ENCODE results near the gene STRBP. TPM values are rescaled to one million over a fixed set of nuclear protein-coding genes. Genes with fewer than 3 reads are reported as not detected.

Gene STRBP
- total and polyA plus RNA-seq, 5 donors from 2014 or later, result 14.9 to 18.2 (median 15.4) TPM

DNA sequence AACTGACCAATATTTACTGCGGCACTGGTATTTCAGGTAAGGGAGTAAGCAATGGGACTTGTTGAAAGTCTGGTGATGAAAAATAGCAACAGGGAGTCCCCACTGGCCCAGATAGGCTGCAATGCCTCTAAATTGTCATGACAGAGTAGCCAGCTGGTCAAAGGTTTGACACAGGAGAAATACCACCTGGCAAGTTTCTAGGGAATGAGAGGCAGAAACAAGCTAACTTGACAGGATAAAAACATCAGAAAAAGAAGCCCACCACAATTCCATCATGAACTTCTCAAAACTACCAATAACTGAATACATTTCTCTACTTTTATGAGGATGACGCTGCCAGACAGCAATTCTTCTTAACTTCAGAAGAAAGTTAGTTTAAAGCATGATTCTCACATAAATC is 99.8 kb downstream of the STRBP start:
- Mint-ChIP-seq H3K4me3 (no peak overlapping the region), H3K27me3 (no peaks in the 10 kb centered on the region), H3K36me3 (peaks cover 25% of the 10 kb centered on the region), H3K9me3 (no peaks in the 10 kb centered on the region), H3K27ac (no peak overlapping the region), H3K4me1 (no peaks in the 10 kb centered on the region)
- H3K36me3 ChIP-seq (ENCODE audit: control insufficient read depth, insufficient read depth, low read length), result peaks cover 4% of the 10 kb centered on the region
- ATAC-seq (ENCODE audit: low read depth in 2 of 2) (no peak), DNase-seq (no peak)
- H3K9me3 ChIP-seq (ENCODE audit: control insufficient read depth in 2 of 2, low read length in 2 of 2), result no peaks in the 10 kb centered on the region
- H3K27ac ChIP-seq (ENCODE audit: insufficient read depth, low read length, poor library complexity, severe bottlenecking), result no peak overlapping the region
- no peaks in the 10 kb centered on the region for H3K27me3 ChIP-seq (ENCODE audit: control insufficient read depth, insufficient read depth, low read length)
- H3K4me3 ChIP-seq (ENCODE audit: low read depth, low read length), result no peak overlapping the region
- H3K4me1 ChIP-seq (ENCODE audit: control insufficient read depth, insufficient read depth, low read length, poor library complexity, severe bottlenecking), result no peaks in the 10 kb centered on the region

DNA sequence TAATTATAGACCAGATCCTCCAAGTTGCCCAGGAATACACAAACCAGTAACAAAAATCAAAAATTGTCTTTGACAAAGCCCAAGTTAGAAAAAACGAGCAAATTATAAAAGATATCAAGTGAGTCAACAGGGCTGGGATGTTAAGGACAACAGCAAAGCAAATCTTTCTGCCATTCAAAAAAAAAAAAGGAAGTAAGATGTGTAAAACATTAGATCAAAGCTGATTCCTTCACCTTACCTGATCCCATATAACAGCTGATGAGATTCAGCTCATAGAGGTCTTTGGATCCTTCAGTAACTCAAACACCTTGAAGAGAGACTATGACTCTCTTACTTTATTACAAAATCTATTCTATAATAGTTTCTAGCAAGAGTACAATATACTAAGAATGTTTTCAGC is 100.9 kb downstream of the STRBP start:
- H3K9me3 ChIP-seq (ENCODE audit: control insufficient read depth in 2 of 2, low read length in 2 of 2), result no peaks in the 10 kb centered on the region
- ATAC-seq (ENCODE audit: low read depth in 2 of 2) (no peak), DNase-seq (no peak)
- H3K27me3 ChIP-seq (ENCODE audit: control insufficient read depth, insufficient read depth, low read length), result no peaks in the 10 kb centered on the region
- Mint-ChIP-seq H3K4me1 (no peaks in the 10 kb centered on the region), H3K27me3 (no peaks in the 10 kb centered on the region), H3K9me3 (no peaks in the 10 kb centered on the region), H3K27ac (no peak overlapping the region), H3K4me3 (no peak overlapping the region), H3K36me3 (peaks cover 21% of the 10 kb centered on the region)
- H3K4me3 ChIP-seq (ENCODE audit: low read depth, low read length), result no peak overlapping the region
- H3K36me3 ChIP-seq (ENCODE audit: control insufficient read depth, insufficient read depth, low read length), result peaks cover 4% of the 10 kb centered on the region
- H3K4me1 ChIP-seq (ENCODE audit: control insufficient read depth, insufficient read depth, low read length, poor library complexity, severe bottlenecking), result no peaks in the 10 kb centered on the region
- no peak overlapping the region for H3K27ac ChIP-seq (ENCODE audit: insufficient read depth, low read length, poor library complexity, severe bottlenecking)

DNA sequence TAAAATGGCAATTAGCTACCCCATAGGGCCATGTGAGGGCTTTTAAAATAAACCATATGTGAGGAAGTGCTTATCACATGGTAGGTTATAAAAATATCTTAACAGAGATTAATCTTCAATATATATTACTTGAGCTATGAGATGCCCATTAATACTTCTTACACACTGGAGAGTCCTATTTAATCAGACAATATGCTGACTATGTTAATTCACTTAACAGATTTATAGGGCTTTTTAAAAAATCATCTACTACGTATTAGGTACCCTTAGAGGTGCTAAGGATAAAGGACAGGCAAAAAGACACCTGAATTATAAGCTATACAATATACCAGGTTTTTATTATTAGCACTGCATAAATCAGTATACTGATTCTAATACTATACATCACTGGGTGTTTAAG is 102.6 kb downstream of the STRBP start:
- Histone ChIP-seq H3K4me1 (ENCODE audit: control insufficient read depth, insufficient read depth, low read length, poor library complexity, severe bottlenecking) (no peaks in the 10 kb centered on the region), H3K27ac (ENCODE audit: insufficient read depth, low read length, poor library complexity, severe bottlenecking) (no peak overlapping the region), H3K36me3 (ENCODE audit: control insufficient read depth, insufficient read depth, low read length) (no peaks in the 10 kb centered on the region), H3K27me3 (ENCODE audit: control insufficient read depth, insufficient read depth, low read length) (no peaks in the 10 kb centered on the region), H3K4me3 (ENCODE audit: low read depth, low read length) (no peak overlapping the region), H3K9me3 (ENCODE audit: control insufficient read depth in 2 of 2, low read length in 2 of 2) (no peaks in the 10 kb centered on the region)
- Mint-ChIP-seq H3K36me3 (peaks cover 8% of the 10 kb centered on the region), H3K27ac (no peak overlapping the region), H3K27me3 (no peaks in the 10 kb centered on the region), H3K4me3 (no peak overlapping the region), H3K4me1 (no peaks in the 10 kb centered on the region), H3K9me3 (no peaks in the 10 kb centered on the region)
- ATAC-seq (ENCODE audit: low read depth in 2 of 2), result no peak
- no peak for DNase-seq

DNA sequence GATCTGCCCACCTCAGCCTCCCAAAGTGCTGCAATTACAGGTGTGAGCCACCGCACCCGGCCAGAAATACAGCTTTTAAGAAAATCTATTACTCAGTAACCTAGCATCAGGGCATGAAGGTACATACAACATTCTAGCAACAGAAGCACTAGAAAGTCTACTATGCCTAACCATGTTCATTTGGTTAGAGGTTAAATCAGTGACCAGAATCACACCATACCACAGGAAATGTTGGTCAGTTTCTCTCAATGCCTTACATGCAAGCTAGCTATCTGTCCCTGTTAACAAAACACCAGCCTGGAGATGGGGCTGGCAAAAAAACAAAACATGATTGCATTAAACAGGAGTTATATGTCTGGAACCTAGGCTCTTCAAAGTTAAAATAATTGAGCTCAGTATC is 104.1 kb downstream of the STRBP start:
- H3K27ac ChIP-seq (ENCODE audit: insufficient read depth, low read length, poor library complexity, severe bottlenecking), result no peak overlapping the region
- peaks cover 0 to 6% (median 0%) of the 10 kb centered on the region in 4 donors for H3K4me1 Mint-ChIP-seq
- no peak overlapping the region for H3K4me3 ChIP-seq (ENCODE audit: low read depth, low read length)

DNA sequence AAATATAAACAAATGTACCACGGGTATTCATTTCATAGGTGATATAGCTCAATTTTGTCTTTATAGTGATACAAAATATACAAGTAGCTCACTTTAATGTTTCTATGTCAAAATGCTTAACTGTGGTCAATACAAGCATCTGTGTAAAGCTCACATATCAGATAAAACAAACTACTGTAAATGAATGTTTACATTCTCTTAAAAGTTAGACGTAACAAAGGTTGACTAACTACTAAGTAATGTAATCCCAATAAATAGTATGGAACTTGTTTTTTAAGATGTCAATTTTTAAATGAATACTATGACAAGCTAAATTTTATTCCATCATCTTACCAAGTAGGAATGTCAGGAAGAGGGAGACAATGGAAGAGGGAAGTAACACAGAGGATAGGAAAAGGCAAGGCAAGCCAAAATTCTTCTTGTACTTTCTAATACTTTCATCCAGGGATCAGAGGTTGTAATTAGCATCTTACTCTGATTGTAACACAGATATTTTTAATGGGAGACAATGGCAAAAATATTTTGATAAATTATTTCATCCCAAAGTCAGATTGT is 105.5 kb downstream of the STRBP start:
- Mint-ChIP-seq H3K36me3 (peaks cover 15% of the 10 kb centered on the region), H3K27me3 (no peaks in the 10 kb centered on the region), H3K4me3 (no peak overlapping the region), H3K27ac (no peak overlapping the region), H3K4me1 (peaks cover 0 to 10% (median 0%) of the 10 kb centered on the region in 4 donors), H3K9me3 (no peaks in the 10 kb centered on the region)
- no peak for DNase-seq
- no peak for ATAC-seq (ENCODE audit: low read depth in 2 of 2)
- Histone ChIP-seq H3K4me1 (ENCODE audit: control insufficient read depth, insufficient read depth, low read length, poor library complexity, severe bottlenecking) (no peaks in the 10 kb centered on the region), H3K4me3 (ENCODE audit: low read depth, low read length) (no peak overlapping the region), H3K36me3 (ENCODE audit: control insufficient read depth, insufficient read depth, low read length) (peaks cover 5% of the 10 kb centered on the region), H3K27ac (ENCODE audit: insufficient read depth, low read length, poor library complexity, severe bottlenecking) (no peak overlapping the region), H3K27me3 (ENCODE audit: control insufficient read depth, insufficient read depth, low read length) (no peaks in the 10 kb centered on the region), H3K9me3 (ENCODE audit: control insufficient read depth in 2 of 2, low read length in 2 of 2) (no peaks in the 10 kb centered on the region)

More for the DNA sequence above, 104.1 kb downstream of the STRBP start:
- H3K27me3 ChIP-seq (ENCODE audit: control insufficient read depth, insufficient read depth, low read length), result no peaks in the 10 kb centered on the region
- no peaks in the 10 kb centered on the region for H3K9me3 ChIP-seq (ENCODE audit: control insufficient read depth in 2 of 2, low read length in 2 of 2)
- Mint-ChIP-seq H3K27me3 (no peaks in the 10 kb centered on the region), H3K27ac (no peak overlapping the region), H3K9me3 (no peaks in the 10 kb centered on the region), H3K36me3 (peaks cover 9% of the 10 kb centered on the region), H3K4me3 (no peak overlapping the region)
- DNase-seq (no peak), ATAC-seq (ENCODE audit: low read depth in 2 of 2) (no peak)
- H3K4me1 ChIP-seq (ENCODE audit: control insufficient read depth, insufficient read depth, low read length, poor library complexity, severe bottlenecking), result no peaks in the 10 kb centered on the region
- H3K36me3 ChIP-seq (ENCODE audit: control insufficient read depth, insufficient read depth, low read length), result peaks cover 4% of the 10 kb centered on the region

DNA sequence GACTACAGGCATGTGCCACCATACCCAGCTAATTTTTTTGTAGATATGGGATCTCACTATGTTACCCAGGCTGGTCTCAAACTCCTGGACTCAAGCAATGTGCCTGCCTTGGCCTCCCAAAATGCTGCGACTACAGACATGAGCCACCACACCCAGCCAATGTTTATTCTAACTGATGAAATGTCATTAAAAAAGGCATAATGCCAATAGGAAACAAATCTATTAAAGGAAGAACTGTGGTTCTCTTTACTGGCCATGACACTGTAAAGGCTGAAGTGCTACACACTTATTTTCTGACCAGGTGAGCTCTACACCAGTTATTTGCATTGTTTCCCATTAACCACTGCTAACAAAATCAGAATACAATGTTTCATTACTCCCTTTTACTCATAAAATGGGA is 106.0 kb downstream of the STRBP start:
- Histone ChIP-seq H3K36me3 (ENCODE audit: control insufficient read depth, insufficient read depth, low read length) (peaks cover 10% of the 10 kb centered on the region), H3K27me3 (ENCODE audit: control insufficient read depth, insufficient read depth, low read length) (no peaks in the 10 kb centered on the region), H3K4me1 (ENCODE audit: control insufficient read depth, insufficient read depth, low read length, poor library complexity, severe bottlenecking) (no peaks in the 10 kb centered on the region), H3K4me3 (ENCODE audit: low read depth, low read length) (no peak overlapping the region), H3K27ac (ENCODE audit: insufficient read depth, low read length, poor library complexity, severe bottlenecking) (no peak overlapping the region), H3K9me3 (ENCODE audit: control insufficient read depth in 2 of 2, low read length in 2 of 2) (no peaks in the 10 kb centered on the region)
- Mint-ChIP-seq H3K4me1 (peaks cover 0 to 10% (median 0%) of the 10 kb centered on the region in 4 donors), H3K4me3 (no peak overlapping the region), H3K27ac (no peak overlapping the region), H3K36me3 (peaks cover 19% of the 10 kb centered on the region), H3K9me3 (no peaks in the 10 kb centered on the region), H3K27me3 (no peaks in the 10 kb centered on the region)
- DNase-seq, result no peak
- ATAC-seq (ENCODE audit: low read depth in 2 of 2), result no peak

DNA sequence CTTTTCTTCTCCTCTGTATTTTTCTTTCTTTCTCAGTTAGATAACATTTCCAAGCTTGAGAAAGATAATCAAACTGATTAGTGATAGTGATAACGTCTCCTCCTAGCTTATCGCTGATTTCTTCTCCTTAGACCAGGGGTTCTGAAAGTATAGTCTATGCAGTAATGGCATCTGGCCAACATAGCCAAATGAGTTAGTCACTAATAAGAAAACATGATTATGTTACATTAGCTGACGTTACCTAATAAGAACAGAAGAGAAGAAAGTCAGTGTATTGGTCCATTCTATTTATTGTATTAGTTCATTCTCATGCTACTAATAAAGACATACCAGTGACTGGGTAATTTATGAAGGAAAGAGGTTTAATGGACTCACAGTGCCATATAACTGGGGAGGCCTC is 111.2 kb downstream of the STRBP start:
- Mint-ChIP-seq H3K9me3 (no peaks in the 10 kb centered on the region), H3K4me3 (no peak overlapping the region), H3K27ac (peak overlapping the region in 1 of 3 donors; percentile 2), H3K27me3 (no peaks in the 10 kb centered on the region), H3K36me3 (peaks cover 19% of the 10 kb centered on the region), H3K4me1 (peaks cover 0 to 10% (median 0%) of the 10 kb centered on the region in 4 donors)
- Histone ChIP-seq H3K36me3 (ENCODE audit: control insufficient read depth, insufficient read depth, low read length) (peaks cover 18% of the 10 kb centered on the region), H3K27ac (ENCODE audit: insufficient read depth, low read length, poor library complexity, severe bottlenecking) (no peak overlapping the region), H3K27me3 (ENCODE audit: control insufficient read depth, insufficient read depth, low read length) (no peaks in the 10 kb centered on the region), H3K4me1 (ENCODE audit: control insufficient read depth, insufficient read depth, low read length, poor library complexity, severe bottlenecking) (no peaks in the 10 kb centered on the region), H3K9me3 (ENCODE audit: control insufficient read depth in 2 of 2, low read length in 2 of 2) (no peaks in the 10 kb centered on the region), H3K4me3 (ENCODE audit: low read depth, low read length) (no peak overlapping the region)
- DNase-seq (no peak), ATAC-seq (ENCODE audit: low read depth in 2 of 2) (no peak)

GRCh38 chr9:123150708-123151503 is 117.5 kb downstream of the STRBP start:
- ATAC-seq (ENCODE audit: low read depth in 2 of 2) (no peak), DNase-seq (no peak)
- H3K4me1 Mint-ChIP-seq, result peaks cover 0 to 2% (median 0%) of the 10 kb centered on the region in 4 donors
- Histone ChIP-seq H3K4me1 (ENCODE audit: control insufficient read depth, insufficient read depth, low read length, poor library complexity, severe bottlenecking) (no peaks in the 10 kb centered on the region), H3K36me3 (ENCODE audit: control insufficient read depth, insufficient read depth, low read length) (peaks cover 11% of the 10 kb centered on the region), H3K27me3 (ENCODE audit: control insufficient read depth, insufficient read depth, low read length) (no peaks in the 10 kb centered on the region), H3K9me3 (ENCODE audit: control insufficient read depth in 2 of 2, low read length in 2 of 2) (no peaks in the 10 kb centered on the region), H3K27ac (ENCODE audit: insufficient read depth, low read length, poor library complexity, severe bottlenecking) (no peak overlapping the region), H3K4me3 (ENCODE audit: low read depth, low read length) (no peak overlapping the region)
- no peak overlapping the region for H3K4me3 Mint-ChIP-seq
- peaks cover 0 to 1% (median 0%) of the 10 kb centered on the region in 7 donors for H3K9me3 Mint-ChIP-seq
- H3K27me3 Mint-ChIP-seq, result no peaks in the 10 kb centered on the region
- H3K27ac Mint-ChIP-seq, result no peak overlapping the region
- peaks cover 21% of the 10 kb centered on the region for H3K36me3 Mint-ChIP-seq

All from CD4-positive, CD25-positive, alpha-beta regulatory T cell (primary cell).